ENCODE data around the gene BRSK2. TPM values are rescaled to one million over a fixed set of nuclear protein-coding genes. Genes with fewer than 3 reads are reported as not detected.

Gene BRSK2
- total RNA-seq, 4 donors from 2014 or later = 0.23 to 0.68 TPM; not detected in 2

GRCh38 chr11:1377231-1377780 is 12.4 kb upstream of the BRSK2 start:
- intact Hi-C loops (cut with DNase I; ENCODE audit: low total_unique reads) = no loop called here
- WGBS, 2 donors = 77 to 81% methylated on average over 14 of the region's 14 CpGs
- H3K4me3 ChIP-seq (ENCODE audit: low read depth, poor library complexity, severe bottlenecking) = no peak overlapping the region
- DNase-seq (ENCODE audit: low spot score in 2 of 2) = no peak
- TF ChIP-seq, protein P1, sequence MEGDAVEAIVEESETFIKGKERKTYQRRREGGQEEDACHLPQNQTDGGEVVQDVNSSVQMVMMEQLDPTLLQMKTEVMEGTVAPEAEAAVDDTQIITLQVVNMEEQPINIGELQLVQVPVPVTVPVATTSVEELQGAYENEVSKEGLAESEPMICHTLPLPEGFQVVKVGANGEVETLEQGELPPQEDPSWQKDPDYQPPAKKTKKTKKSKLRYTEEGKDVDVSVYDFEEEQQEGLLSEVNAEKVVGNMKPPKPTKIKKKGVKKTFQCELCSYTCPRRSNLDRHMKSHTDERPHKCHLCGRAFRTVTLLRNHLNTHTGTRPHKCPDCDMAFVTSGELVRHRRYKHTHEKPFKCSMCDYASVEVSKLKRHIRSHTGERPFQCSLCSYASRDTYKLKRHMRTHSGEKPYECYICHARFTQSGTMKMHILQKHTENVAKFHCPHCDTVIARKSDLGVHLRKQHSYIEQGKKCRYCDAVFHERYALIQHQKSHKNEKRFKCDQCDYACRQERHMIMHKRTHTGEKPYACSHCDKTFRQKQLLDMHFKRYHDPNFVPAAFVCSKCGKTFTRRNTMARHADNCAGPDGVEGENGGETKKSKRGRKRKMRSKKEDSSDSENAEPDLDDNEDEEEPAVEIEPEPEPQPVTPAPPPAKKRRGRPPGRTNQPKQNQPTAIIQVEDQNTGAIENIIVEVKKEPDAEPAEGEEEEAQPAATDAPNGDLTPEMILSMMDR (IDR thresholded peaks at IDR 0.05) = no peak
- no peak for TF ChIP-seq POLR2A (IDR thresholded peaks at IDR 0.05)

DNA sequence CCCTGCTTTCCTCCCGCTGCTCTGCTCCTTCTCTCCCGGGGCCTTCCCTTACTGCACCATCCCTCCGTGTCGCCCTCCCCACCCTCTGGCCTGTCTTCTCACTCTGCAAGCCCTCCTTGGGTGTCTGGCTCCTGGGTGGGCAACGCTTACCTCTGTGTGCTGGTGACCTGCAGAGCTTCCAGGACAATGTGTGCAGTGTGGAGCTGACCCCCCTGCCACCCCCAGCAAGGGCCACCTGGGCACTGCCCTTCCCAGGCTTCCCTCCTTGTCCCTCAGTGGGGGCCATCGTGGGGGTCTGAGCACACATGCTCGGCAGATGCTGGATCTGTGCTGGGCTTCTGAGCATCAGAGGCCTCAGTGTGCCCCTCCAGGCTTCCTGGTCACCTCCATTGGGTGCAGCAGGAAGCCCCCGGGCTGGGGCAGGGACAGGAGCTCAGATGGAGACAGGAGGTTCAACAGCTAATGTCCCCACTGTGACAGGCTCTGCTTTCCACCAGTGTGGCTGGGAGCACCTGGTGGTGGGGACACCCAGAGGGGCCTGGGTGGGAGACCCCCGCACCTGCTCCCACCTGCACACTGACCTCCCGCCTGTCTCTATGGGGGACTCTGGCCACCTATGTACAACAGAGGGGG is 7.8 kb upstream of the BRSK2 start:
- no peak for DNase-seq (ENCODE audit: low spot score in 2 of 2)
- H3K4me3 ChIP-seq (ENCODE audit: low read depth, poor library complexity, severe bottlenecking) = no peak overlapping the region
- intact Hi-C loops (cut with DNase I; ENCODE audit: low total_unique reads) = no loop called here
- 61 to 70% methylated on average over 9 to 10 of the region's 10 CpGs for WGBS, 2 donors
- TF ChIP-seq, protein P1 (IDR thresholded peaks at IDR 0.05) = no peak
- TF ChIP-seq POLR2A (IDR thresholded peaks at IDR 0.05) = no peak

DNA sequence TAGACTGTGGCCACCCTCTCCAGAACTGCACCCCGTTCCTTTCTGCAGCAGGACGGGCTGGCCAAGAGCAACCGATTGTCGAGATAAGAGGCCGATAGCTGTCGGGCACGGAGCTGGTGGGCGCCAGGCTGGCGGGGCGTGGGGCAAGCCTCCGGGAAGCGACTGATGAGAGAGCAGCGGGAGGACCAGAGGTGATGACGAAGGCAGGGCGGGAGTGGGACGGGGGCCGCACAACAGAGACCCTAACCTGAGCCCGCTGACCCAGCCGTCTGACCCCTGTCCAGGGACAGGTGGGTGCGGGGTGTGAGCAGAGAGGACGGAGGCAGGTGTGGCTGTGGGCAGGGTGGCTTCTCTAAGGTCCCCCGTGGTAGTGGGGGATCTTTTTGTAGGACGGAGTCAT is 7.3 kb upstream of the BRSK2 start:
- TF ChIP-seq, protein P1 (IDR thresholded peaks at IDR 0.05) = no peak
- no peak for TF ChIP-seq POLR2A (IDR thresholded peaks at IDR 0.05)
- 63 to 65% methylated on average over 22 to 23 of the region's 23 CpGs for WGBS, 2 donors
- H3K4me3 ChIP-seq (ENCODE audit: low read depth, poor library complexity, severe bottlenecking) = no peak overlapping the region
- no peak for DNase-seq (ENCODE audit: low spot score in 2 of 2)
- intact Hi-C loops (cut with DNase I; ENCODE audit: low total_unique reads) = no loop called here

- DNase-seq (ENCODE audit: low spot score in 2 of 2) = peak; percentile 45 to 96
- no peak overlapping the region for H3K4me3 ChIP-seq (ENCODE audit: low read depth, poor library complexity, severe bottlenecking)
- TF ChIP-seq, protein P1 (IDR thresholded peaks at IDR 0.05) = no peak
- no peak for TF ChIP-seq POLR2A (IDR thresholded peaks at IDR 0.05)
Measured at GRCh38 chr11:1382831-1383607, 6.7 kb upstream of the BRSK2 start.

DNA sequence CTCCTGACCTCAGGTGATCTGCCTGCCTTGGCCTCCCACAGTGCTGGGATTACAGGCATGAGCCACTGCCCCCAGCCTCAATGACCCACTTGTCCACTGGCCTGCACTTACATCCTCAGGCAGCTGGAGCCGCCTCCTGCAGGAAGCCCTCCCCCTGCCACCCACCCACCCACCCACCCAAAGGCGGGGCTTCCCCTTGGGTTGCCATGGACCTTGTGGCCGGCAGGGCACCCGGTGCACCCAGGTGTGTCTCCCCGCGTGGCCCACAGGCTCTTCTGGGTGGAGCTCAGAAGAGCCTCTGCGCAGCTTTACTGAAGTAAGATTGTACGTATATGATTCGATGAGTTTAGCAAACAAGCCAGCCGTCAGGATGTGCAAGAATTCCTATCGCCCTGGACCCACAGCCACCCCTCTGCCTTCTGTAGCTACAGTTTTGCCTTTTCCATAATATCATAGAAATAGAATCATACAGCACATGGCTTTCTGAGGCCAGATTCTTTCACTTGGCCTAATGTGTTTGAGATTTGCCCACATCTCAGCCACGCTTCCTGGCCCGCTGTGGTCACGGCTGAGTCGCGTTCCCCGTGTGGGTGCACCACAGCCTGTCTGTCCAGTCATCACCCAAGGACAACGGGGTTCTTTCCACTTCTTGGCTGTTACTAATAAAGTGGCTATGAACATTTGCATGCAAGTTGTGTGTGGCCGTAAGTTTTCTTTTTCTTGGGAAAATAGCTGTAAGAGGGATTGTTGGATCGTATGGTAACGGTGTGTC is 5.3 kb upstream of the BRSK2 start:
- no peak for TF ChIP-seq POLR2A (IDR thresholded peaks at IDR 0.05)
- TF ChIP-seq, protein P1 (IDR thresholded peaks at IDR 0.05) = no peak
- intact Hi-C loops (cut with DNase I; ENCODE audit: low total_unique reads) = no loop called here
- H3K4me3 ChIP-seq (ENCODE audit: low read depth, poor library complexity, severe bottlenecking) = no peak overlapping the region
- no peak for DNase-seq (ENCODE audit: low spot score in 2 of 2)
- 76 to 79% methylated on average over 20 to 21 of the region's 21 CpGs for WGBS, 2 donors

More at GRCh38 chr11:1382831-1383607, 6.7 kb upstream of the BRSK2 start:
- 1 to 3% methylated on average over 16 to 34 of the region's 56 CpGs for WGBS, 2 donors
- intact Hi-C loops (cut with DNase I; ENCODE audit: low total_unique reads) = no loop called here
